PFSK-1 (cell line): ENCODE data around the gene STEAP1B.

Experiments
- FOXP2 ChIP-seq: optimal IDR thresholded peaks from 2 replicates; pipeline ENCODE3; 2011; ENCODE audit warnings: borderline replicate concordance, control low read depth, inconsistent platforms; ENCODE audit not compliant: insufficient read depth; ENCODE audit errors: extremely low read length, extremely low read depth
- POLR2AphosphoS5 ChIP-seq: IDR thresholded peaks from 2 replicates; pipeline ENCODE4 v1.6.1; 2012; ENCODE audit warnings: low read depth, mild to moderate bottlenecking, control low read depth, low read length, moderate library complexity
- REST ChIP-seq, 2 experiments: IDR thresholded peaks; 2 replicates each; pipeline versions ENCODE4 v1.6.1 to v1.8.0; 2011 to 2012; ENCODE audit warnings: low read depth in 2 of 2, low read length in 2 of 2, control low read depth in 1 of 2, inconsistent platforms in 1 of 2, mild to moderate bottlenecking in 1 of 2, moderate library complexity in 1 of 2; ENCODE audit not compliant: insufficient read depth in 1 of 2
- SIN3A ChIP-seq: IDR thresholded peaks from 2 replicates; pipeline ENCODE4 v1.6.1; 2012; ENCODE audit warnings: mild to moderate bottlenecking, low read length, moderate library complexity, borderline replicate concordance; ENCODE audit not compliant: insufficient read depth
- TAF1 ChIP-seq: IDR thresholded peaks from 2 replicates; pipeline ENCODE4 v1.6.1; 2012; ENCODE audit warnings: low read length, control low read depth, borderline replicate concordance; ENCODE audit not compliant: insufficient read depth

The STEAP1B gene

DNA sequence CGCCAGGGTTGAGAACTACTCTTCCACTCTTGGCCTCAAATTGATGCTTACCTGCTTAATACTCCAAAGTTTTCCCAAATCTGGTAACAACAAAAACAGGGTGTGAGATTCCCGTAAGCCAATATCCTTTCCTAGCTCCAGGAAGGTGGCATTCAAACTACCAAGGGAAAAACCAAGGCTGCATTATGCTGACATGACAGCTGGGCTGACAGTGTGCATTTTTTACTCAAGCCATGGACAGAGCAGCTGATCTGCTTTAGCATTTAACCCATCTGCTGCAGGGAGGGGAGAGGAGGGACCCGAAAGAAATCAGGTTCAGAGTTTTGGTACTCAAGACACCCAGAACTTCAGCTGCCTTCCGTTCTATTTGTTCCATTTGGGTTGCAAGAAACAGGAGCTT is 93.3 kb downstream of the STEAP1B start:
- TF ChIP-seq POLR2AphosphoS5 (no peak), TAF1 (no peak), SIN3A (no peak), FOXP2 (no peak), REST (IDR thresholded peaks at IDR 0.05; ENCODE audit: insufficient read depth in 1 of 2, low read depth in 2 of 2, low read length in 2 of 2) (no peak)

DNA sequence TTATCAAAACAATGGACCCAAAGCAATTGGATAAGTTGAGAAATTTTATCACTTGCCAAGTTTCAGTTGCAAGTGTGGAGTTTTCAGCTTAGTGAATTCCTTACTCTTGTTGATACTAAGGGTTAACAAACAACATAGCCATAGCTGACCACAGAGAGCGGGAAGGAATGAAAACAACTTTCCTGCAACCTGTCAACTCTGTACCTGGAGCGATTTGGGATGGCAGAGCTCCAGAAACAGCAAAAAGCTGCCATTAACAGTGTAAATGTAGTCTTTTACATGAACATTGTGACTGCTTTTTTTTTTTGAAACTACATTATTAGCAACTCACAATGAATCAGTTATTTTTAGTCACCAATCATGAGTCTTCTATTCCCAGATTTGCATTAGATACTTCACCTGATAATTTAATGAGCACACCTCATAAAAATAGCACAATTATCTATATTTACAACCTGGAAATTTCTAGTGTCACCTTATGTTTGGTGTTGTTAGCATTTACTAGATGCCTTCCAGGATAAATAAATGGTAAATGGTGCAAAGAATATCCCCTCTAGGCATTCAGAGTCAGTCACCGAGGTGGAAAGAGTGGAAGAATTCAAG is 95.5 kb downstream of the STEAP1B start:
- no peak for TF ChIP-seq POLR2AphosphoS5
- no peak for TF ChIP-seq REST (IDR thresholded peaks at IDR 0.05; ENCODE audit: insufficient read depth in 1 of 2, low read depth in 2 of 2, low read length in 2 of 2)
- no peak for TF ChIP-seq SIN3A
- no peak for TF ChIP-seq TAF1
- TF ChIP-seq FOXP2 = no peak

- no peak for TF ChIP-seq POLR2AphosphoS5
- TF ChIP-seq REST (IDR thresholded peaks at IDR 0.05; ENCODE audit: insufficient read depth in 1 of 2, low read depth in 2 of 2, low read length in 2 of 2) = no peak
- TF ChIP-seq FOXP2 = no peak
- TF ChIP-seq SIN3A = no peak
- no peak for TF ChIP-seq TAF1
Observed at GRCh38 chr7:22403344-22403743, 96.6 kb downstream of the STEAP1B start.

DNA sequence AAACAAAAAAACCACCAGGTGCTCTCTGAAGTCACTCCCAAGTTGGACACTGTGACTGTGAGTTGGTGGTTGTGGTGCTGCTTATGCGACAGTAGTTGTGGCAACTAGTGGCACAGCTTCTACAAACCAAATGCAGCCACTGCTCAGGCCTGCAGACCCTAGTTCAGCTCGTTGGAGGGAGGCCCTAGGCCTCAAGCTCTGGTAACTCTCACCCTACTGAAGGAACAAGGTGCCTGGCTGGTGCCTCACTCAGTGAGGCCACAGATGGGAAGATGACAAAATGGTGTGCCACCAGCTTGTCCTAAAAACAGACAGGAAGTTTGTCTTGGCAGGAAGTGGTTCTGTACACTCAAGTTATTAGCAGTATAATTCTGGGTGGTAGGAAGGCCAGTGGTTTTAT is 97.7 kb downstream of the STEAP1B start:
- TF ChIP-seq REST (IDR thresholded peaks at IDR 0.05; ENCODE audit: insufficient read depth in 1 of 2, low read depth in 2 of 2, low read length in 2 of 2) (no peak), POLR2AphosphoS5 (no peak), TAF1 (no peak), FOXP2 (no peak), SIN3A (no peak)
